ENCODE measurements around the gene ABCC11. TPM values are rescaled to one million over a fixed set of nuclear protein-coding genes. Genes with fewer than 3 reads are reported as not detected.

ABCC11 gene
- total and polyA plus RNA-seq, 2 of the 13 experiments (the other 11 are each of a cell fraction or from before 2014, with no cell fraction given) = 1.0 to 1.4 TPM

DNA sequence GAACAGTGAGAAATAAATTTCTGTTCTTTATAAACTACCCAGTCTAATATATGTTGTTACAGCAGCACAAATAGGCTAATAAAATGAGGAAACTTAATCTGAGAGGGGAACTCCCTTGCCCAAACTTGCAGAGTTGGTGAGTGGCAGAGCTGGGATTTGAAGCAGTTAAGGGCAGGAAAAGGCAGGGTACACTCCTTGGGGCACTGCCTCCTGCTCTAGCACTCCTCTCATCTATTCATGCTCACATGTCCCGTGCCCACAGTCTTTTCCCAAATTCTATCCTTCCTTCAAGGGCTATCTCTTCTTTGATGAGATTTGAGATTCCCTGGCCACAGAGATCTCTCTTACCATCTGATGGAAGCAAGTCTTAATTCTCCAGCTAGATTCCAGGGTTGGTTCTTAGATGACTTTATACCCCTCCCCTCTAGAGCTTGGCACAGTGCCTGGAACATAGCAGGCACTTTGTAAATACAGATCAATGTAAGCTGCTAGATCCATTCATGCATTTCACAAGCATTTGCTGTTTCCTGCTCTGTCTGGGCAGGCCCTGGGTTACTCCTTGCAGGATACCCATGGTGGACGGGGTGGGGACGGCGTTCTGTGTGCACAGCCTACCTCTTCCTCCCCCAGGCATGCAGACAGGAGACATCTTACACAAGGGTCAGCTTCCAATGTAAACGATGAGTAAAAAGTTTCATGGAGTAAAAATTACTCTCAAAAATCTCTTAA is 52.3 kb downstream of the ABCC11 start (continued):
- TF ChIP-seq TEAD3 (CRISPR knock-in tag; optimal IDR thresholded peaks at IDR 0.05; ENCODE audit: borderline replicate concordance) = peak; percentile 83
- TF ChIP-seq ERF (CRISPR knock-in tag; IDR thresholded peaks at IDR 0.05) = peak; percentile 30; the same call in 1 of the 2 replicates
- TF ChIP-seq THAP11 (CRISPR knock-in tag; IDR thresholded peaks at IDR 0.05) = 0 out of 2 replicates have a peak, but pooled peaks have one; percentile 13
- no peak for TF ChIP-seq ZSCAN25 (CRISPR knock-in tag; IDR thresholded peaks at IDR 0.05)
- TF ChIP-seq SKI (IDR thresholded peaks at IDR 0.05; ENCODE audit: partially characterized antibody) = peak; percentile 36
- no peak for TF ChIP-seq NR1H2 (CRISPR knock-in tag; IDR thresholded peaks at IDR 0.05; ENCODE audit: borderline replicate concordance, low read depth)
- TF ChIP-seq ZFX (CRISPR knock-in tag; IDR thresholded peaks at IDR 0.05; ENCODE audit: low read depth) = peak; percentile 24; the same call in 1 of the 2 replicates
- TF ChIP-seq, protein P1, sequence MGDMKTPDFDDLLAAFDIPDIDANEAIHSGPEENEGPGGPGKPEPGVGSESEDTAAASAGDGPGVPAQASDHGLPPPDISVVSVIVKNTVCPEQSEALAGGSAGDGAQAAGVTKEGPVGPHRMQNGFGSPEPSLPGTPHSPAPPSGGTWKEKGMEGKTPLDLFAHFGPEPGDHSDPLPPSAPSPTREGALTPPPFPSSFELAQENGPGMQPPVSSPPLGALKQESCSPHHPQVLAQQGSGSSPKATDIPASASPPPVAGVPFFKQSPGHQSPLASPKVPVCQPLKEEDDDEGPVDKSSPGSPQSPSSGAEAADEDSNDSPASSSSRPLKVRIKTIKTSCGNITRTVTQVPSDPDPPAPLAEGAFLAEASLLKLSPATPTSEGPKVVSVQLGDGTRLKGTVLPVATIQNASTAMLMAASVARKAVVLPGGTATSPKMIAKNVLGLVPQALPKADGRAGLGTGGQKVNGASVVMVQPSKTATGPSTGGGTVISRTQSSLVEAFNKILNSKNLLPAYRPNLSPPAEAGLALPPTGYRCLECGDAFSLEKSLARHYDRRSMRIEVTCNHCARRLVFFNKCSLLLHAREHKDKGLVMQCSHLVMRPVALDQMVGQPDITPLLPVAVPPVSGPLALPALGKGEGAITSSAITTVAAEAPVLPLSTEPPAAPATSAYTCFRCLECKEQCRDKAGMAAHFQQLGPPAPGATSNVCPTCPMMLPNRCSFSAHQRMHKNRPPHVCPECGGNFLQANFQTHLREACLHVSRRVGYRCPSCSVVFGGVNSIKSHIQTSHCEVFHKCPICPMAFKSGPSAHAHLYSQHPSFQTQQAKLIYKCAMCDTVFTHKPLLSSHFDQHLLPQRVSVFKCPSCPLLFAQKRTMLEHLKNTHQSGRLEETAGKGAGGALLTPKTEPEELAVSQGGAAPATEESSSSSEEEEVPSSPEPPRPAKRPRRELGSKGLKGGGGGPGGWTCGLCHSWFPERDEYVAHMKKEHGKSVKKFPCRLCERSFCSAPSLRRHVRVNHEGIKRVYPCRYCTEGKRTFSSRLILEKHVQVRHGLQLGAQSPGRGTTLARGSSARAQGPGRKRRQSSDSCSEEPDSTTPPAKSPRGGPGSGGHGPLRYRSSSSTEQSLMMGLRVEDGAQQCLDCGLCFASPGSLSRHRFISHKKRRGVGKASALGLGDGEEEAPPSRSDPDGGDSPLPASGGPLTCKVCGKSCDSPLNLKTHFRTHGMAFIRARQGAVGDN (CRISPR knock-in tag; IDR thresholded peaks at IDR 0.05) = no peak; the same call in 1 of the 2 replicates
- TF ChIP-seq NFE2L1 (CRISPR knock-in tag; IDR thresholded peaks at IDR 0.05; ENCODE audit: borderline replicate concordance) = no peak
- TF ChIP-seq ZNF446 (CRISPR knock-in tag; IDR thresholded peaks at IDR 0.05) = no peak
- TF ChIP-seq HMG20A (CRISPR knock-in tag; IDR thresholded peaks at IDR 0.05; ENCODE audit: borderline replicate concordance) = peak; percentile 46; the same call in 1 of the 2 replicates
- peak; percentile 75 for TF ChIP-seq GATAD2A (CRISPR knock-in tag; IDR thresholded peaks at IDR 0.05)
- no peak for TF ChIP-seq SOX13 (IDR thresholded peaks at IDR 0.05)
- peak in 1 of 2 experiments; percentile 67; a peak in 2 of 4 replicates for TF ChIP-seq SOX13 (CRISPR knock-in tag; conservative IDR thresholded peaks at IDR 0.05 in 1 of 2, IDR thresholded peaks at IDR 0.05 in 1 of 2)
- peak; percentile 50 for TF ChIP-seq CEBPG (CRISPR knock-in tag; IDR thresholded peaks at IDR 0.05)
- peak; percentile 83 for TF ChIP-seq ZNF292 (CRISPR knock-in tag; IDR thresholded peaks at IDR 0.05; ENCODE audit: borderline replicate concordance, low read depth)
- TF ChIP-seq PHF21A (CRISPR knock-in tag; IDR thresholded peaks at IDR 0.05) = 0 out of 2 replicates have a peak, but pooled peaks have one; percentile 22
- TF ChIP-seq, protein P2, sequence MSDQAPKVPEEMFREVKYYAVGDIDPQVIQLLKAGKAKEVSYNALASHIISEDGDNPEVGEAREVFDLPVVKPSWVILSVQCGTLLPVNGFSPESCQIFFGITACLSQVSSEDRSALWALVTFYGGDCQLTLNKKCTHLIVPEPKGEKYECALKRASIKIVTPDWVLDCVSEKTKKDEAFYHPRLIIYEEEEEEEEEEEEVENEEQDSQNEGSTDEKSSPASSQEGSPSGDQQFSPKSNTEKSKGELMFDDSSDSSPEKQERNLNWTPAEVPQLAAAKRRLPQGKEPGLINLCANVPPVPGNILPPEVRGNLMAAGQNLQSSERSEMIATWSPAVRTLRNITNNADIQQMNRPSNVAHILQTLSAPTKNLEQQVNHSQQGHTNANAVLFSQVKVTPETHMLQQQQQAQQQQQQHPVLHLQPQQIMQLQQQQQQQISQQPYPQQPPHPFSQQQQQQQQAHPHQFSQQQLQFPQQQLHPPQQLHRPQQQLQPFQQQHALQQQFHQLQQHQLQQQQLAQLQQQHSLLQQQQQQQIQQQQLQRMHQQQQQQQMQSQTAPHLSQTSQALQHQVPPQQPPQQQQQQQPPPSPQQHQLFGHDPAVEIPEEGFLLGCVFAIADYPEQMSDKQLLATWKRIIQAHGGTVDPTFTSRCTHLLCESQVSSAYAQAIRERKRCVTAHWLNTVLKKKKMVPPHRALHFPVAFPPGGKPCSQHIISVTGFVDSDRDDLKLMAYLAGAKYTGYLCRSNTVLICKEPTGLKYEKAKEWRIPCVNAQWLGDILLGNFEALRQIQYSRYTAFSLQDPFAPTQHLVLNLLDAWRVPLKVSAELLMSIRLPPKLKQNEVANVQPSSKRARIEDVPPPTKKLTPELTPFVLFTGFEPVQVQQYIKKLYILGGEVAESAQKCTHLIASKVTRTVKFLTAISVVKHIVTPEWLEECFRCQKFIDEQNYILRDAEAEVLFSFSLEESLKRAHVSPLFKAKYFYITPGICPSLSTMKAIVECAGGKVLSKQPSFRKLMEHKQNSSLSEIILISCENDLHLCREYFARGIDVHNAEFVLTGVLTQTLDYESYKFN (CRISPR knock-in tag; conservative IDR thresholded peaks at IDR 0.05) = no peak
- TF ChIP-seq NFATC3 (CRISPR knock-in tag; IDR thresholded peaks at IDR 0.05) = no peak
- TF ChIP-seq FOXO1 (CRISPR knock-in tag; IDR thresholded peaks at IDR 0.05) = peak; percentile 38; the same call in 1 of the 2 replicates
- TF ChIP-seq KLF16 (CRISPR knock-in tag; IDR thresholded peaks at IDR 0.05) = 0 out of 4 replicates have a peak, but pooled peaks of 1 of the 2 experiments have one; percentile 28
- no peak for TF ChIP-seq HIVEP1 (CRISPR knock-in tag; IDR thresholded peaks at IDR 0.05)
- peak; percentile 61 for TF ChIP-seq FOSL2 (CRISPR knock-in tag; IDR thresholded peaks at IDR 0.05)
- 0 out of 2 replicates have a peak, but pooled peaks have one; percentile 51 for TF ChIP-seq ZSCAN9 (CRISPR knock-in tag; IDR thresholded peaks at IDR 0.05; ENCODE audit: borderline replicate concordance)
- TF ChIP-seq ZNF644 (CRISPR knock-in tag; IDR thresholded peaks at IDR 0.05; ENCODE audit: low read depth) = peak; percentile 23; the same call in 1 of the 2 replicates

All from HepG2 (cell line).